Tibial artery (tissue), 4 donors: ENCODE measurements around the gene NDUFS3.
A peak's percentile ranks its signal among the peaks of the same experiment; 100 is the strongest.

Source experiments
- DNase-seq, 2 donors: peaks; one replicate each; pipeline ENCODE4 v3.0.0-alpha.2; 2019
- H3K27ac ChIP-seq, 2 donors: fragments of 200-600 bp; sonication (generic) in 1 of 2; 1 replicate in 1 of 2; 2 replicates in 1 of 2; pipeline ENCODE4 v1.5.1; 2018 to 2019; ENCODE audit warnings: mild to moderate bottlenecking in 1 of 2
- H3K27me3 ChIP-seq, 2 donors: fragments of 200-600 bp; sonication (generic) in 1 of 2; one replicate each; pipeline versions ENCODE4 v1.5.1 to v1.6.0; 2016 to 2019
- H3K36me3 ChIP-seq, 3 donors: fragments of 200-600 bp; sonication (generic) in 2 of 3; one replicate each; pipeline ENCODE4 v1.5.1; 2016 to 2019; ENCODE audit warnings: mild to moderate bottlenecking in 2 of 3
- H3K4me1 ChIP-seq, 4 donors: fragments of 200-600 bp; sonication (generic) in 2 of 4; 1 replicate in 3 of 4; 2 replicates in 1 of 4; pipeline ENCODE4 v1.5.1; 2016 to 2019
- H3K4me3 ChIP-seq, 2 donors: fragments of 200-600 bp; sonication (generic) in 1 of 2; 1 replicate in 1 of 2; 2 replicates in 1 of 2; pipeline ENCODE4 v1.5.1; 2018 to 2019; ENCODE audit warnings: mild to moderate bottlenecking in 2 of 2
- H3K9me3 ChIP-seq, 3 donors: fragments of 200-600 bp; sonication (generic) in 1 of 3; one replicate each; pipeline ENCODE4 v1.5.1; 2016 to 2019
- CTCF ChIP-seq, 2 experiments: fragments of 200-600 bp in 1 of 2; fragments of 450-650 bp in 1 of 2; IDR thresholded peaks; one replicate each; pipeline ENCODE4 v1.5.1; 2017 to 2019; ENCODE audit warnings: antibody characterized with exemption in 2 of 2, mild to moderate bottlenecking in 1 of 2, moderate library complexity in 1 of 2
- intact Hi-C: fragments of 100-400 bp; cut with DNase I; formaldehyde crosslinking; loops from one replicate; pipeline ENCODE4 v1.15.0; 2023; ENCODE audit warnings: low total_unique reads

NDUFS3 gene

GRCh38 chr11:47577460-47578041, 1.3 kb upstream of the NDUFS3 start:
- TF ChIP-seq CTCF (IDR thresholded peaks at IDR 0.05), result no peak
- intact Hi-C loops, result loop anchor here (5.0 to 10.0 kb wide), 2 partner anchors 163 to 190 kb away; partner anchors contain the start of gene FNBP4
- no peaks in the 10 kb centered on the region for H3K9me3 ChIP-seq
- H3K4me3 ChIP-seq, result peak overlapping the region; percentile 83 to 100
- H3K4me1 ChIP-seq, result peaks cover 0 to 33% (median 21%) of the 10 kb centered on the region in 4 donors
- H3K36me3 ChIP-seq, result peaks cover 40 to 60% (median 51%) of the 10 kb centered on the region in 3 donors
- peak overlapping the region; percentile 79 to 88 for H3K27ac ChIP-seq
- no peaks in the 10 kb centered on the region for H3K27me3 ChIP-seq
- DNase-seq, result no peak

- no peak for TF ChIP-seq CTCF (IDR thresholded peaks at IDR 0.05)
These were observed 5.0 kb downstream of the NDUFS3 start for GRCh38 chr11:47583844-47584243.

GRCh38 chr11:47586098-47586855, 7.4 kb downstream of the NDUFS3 start, which contains the start of gene FAM180B:
FAM180B (plus strand) TSS chr11:47586678; CDS start chr11:47586769, 91 bp downstream.
- intact Hi-C loops, result no loop called here
- H3K27ac ChIP-seq, result no peak within 1 kb of the TSS
- TF ChIP-seq CTCF (IDR thresholded peaks at IDR 0.05), result no peak
- no peaks in the 10 kb centered on the region for H3K9me3 ChIP-seq
- H3K4me1 ChIP-seq, result peaks cover 0 to 5% (median 0%) of the 10 kb centered on the region in 4 donors
- no peak for DNase-seq
- H3K4me3 ChIP-seq, result no peak within 1 kb of the TSS
- peaks cover 29 to 48% (median 37%) of the 10 kb centered on the region in 3 donors for H3K36me3 ChIP-seq
- H3K27me3 ChIP-seq, result peaks cover 0 to 21% of the 10 kb centered on the region in 2 donors

More at GRCh38 chr11:47583844-47584243, 5.0 kb downstream of the NDUFS3 start:
- Histone ChIP-seq H3K36me3 (peaks cover 33 to 53% (median 45%) of the 10 kb centered on the region in 3 donors), H3K4me1 (peaks cover 0 to 14% (median 9%) of the 10 kb centered on the region in 4 donors), H3K9me3 (no peaks in the 10 kb centered on the region), H3K27ac (no peak overlapping the region), H3K27me3 (peaks cover 0 to under 1% of the 10 kb centered on the region in 2 donors), H3K4me3 (no peak overlapping the region)
- no peak for DNase-seq
- intact Hi-C loops, result no loop called here

GRCh38 chr11:47587039-47587716, 8.3 kb downstream of the NDUFS3 start:
- no peak overlapping the region for H3K27ac ChIP-seq
- peak in 1 of 2 donors; percentile 55 for DNase-seq

More at GRCh38 chr11:47587039-47587716, 8.3 kb downstream of the NDUFS3 start:
- intact Hi-C loops, result no loop called here
- no peak overlapping the region for H3K4me3 ChIP-seq
- H3K4me1 ChIP-seq, result peaks cover 0 to 5% (median 0%) of the 10 kb centered on the region in 4 donors
- H3K36me3 ChIP-seq, result peaks cover 20 to 39% (median 28%) of the 10 kb centered on the region in 3 donors
- no peaks in the 10 kb centered on the region for H3K9me3 ChIP-seq
- no peak for TF ChIP-seq CTCF (IDR thresholded peaks at IDR 0.05)
- peaks cover 0 to 30% of the 10 kb centered on the region in 2 donors for H3K27me3 ChIP-seq
